PFSK-1 (cell line): ENCODE data around the gene FGD3.

ENCODE experiments used
- FOXP2 ChIP-seq: optimal IDR thresholded peaks from 2 replicates; pipeline ENCODE3; 2011; ENCODE audit warnings: borderline replicate concordance, control low read depth, inconsistent platforms; ENCODE audit not compliant: insufficient read depth; ENCODE audit errors: extremely low read length, extremely low read depth
- POLR2AphosphoS5 ChIP-seq: IDR thresholded peaks from 2 replicates; pipeline ENCODE4 v1.6.1; 2012; ENCODE audit warnings: low read depth, mild to moderate bottlenecking, control low read depth, low read length, moderate library complexity
- REST ChIP-seq, 2 experiments: IDR thresholded peaks; 2 replicates each; pipeline versions ENCODE4 v1.6.1 to v1.8.0; 2011 to 2012; ENCODE audit warnings: low read depth in 2 of 2, low read length in 2 of 2, control low read depth in 1 of 2, inconsistent platforms in 1 of 2, mild to moderate bottlenecking in 1 of 2, moderate library complexity in 1 of 2; ENCODE audit not compliant: insufficient read depth in 1 of 2
- SIN3A ChIP-seq: IDR thresholded peaks from 2 replicates; pipeline ENCODE4 v1.6.1; 2012; ENCODE audit warnings: mild to moderate bottlenecking, low read length, moderate library complexity, borderline replicate concordance; ENCODE audit not compliant: insufficient read depth
- TAF1 ChIP-seq: IDR thresholded peaks from 2 replicates; pipeline ENCODE4 v1.6.1; 2012; ENCODE audit warnings: low read length, control low read depth, borderline replicate concordance; ENCODE audit not compliant: insufficient read depth

Gene FGD3

GRCh38 chr9:92942688-92943616 is 4.4 kb upstream of the FGD3 start:
- TF ChIP-seq TAF1: no peak
- no peak for TF ChIP-seq SIN3A
- no peak for TF ChIP-seq POLR2AphosphoS5

- TF ChIP-seq POLR2AphosphoS5 (no peak), FOXP2 (no peak), REST (IDR thresholded peaks at IDR 0.05; ENCODE audit: insufficient read depth in 1 of 2, low read depth in 2 of 2, low read length in 2 of 2) (no peak), SIN3A (no peak), TAF1 (no peak)
Observed at GRCh38 chr9:92944921-92945320, 2.4 kb upstream of the FGD3 start.

- no peak for TF ChIP-seq TAF1
- no peak for TF ChIP-seq FOXP2
- no peak for TF ChIP-seq REST (IDR thresholded peaks at IDR 0.05; ENCODE audit: insufficient read depth in 1 of 2, low read depth in 2 of 2, low read length in 2 of 2)
- TF ChIP-seq POLR2AphosphoS5: no peak
- no peak for TF ChIP-seq SIN3A
Observed at GRCh38 chr9:92945796-92946195, 1.5 kb upstream of the FGD3 start.

GRCh38 chr9:92948038-92948534 is 763 bp downstream of the FGD3 start:
- TF ChIP-seq TAF1 (no peak), SIN3A (no peak), POLR2AphosphoS5 (no peak), REST (IDR thresholded peaks at IDR 0.05; ENCODE audit: insufficient read depth in 1 of 2, low read depth in 2 of 2, low read length in 2 of 2) (no peak), FOXP2 (no peak)

- TF ChIP-seq TAF1 (no peak), POLR2AphosphoS5 (no peak), REST (IDR thresholded peaks at IDR 0.05; ENCODE audit: insufficient read depth in 1 of 2, low read depth in 2 of 2, low read length in 2 of 2) (no peak), FOXP2 (no peak), SIN3A (no peak)
Observed at GRCh38 chr9:92948632-92949031, 1.3 kb downstream of the FGD3 start.
